ENCODE results near the gene TCEANC2.
"Not testable (repeated sequence)": the region's sequence is repeated elsewhere in the genome, so short reads cannot be mapped to it uniquely, and the experiment has no call there.

The TCEANC2 gene

DNA sequence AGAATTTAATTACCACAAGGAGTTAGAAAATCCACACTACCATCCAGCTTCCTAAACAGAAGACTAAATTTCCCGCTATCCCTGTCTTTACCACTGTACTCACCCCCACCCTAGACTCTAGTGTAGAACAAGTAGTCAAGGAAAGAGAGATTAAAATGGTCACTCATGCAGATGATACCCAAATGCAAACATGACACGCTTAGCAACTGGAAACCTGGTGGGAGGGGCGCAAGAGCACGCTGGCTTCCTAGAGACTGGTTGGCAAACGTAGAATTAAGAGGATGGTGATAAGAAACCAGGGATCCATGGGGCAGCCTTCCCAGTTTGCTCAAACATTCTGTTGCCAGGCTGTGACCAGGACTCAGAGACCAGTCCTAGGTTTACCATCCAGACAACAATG lies 25.6 kb upstream of the TCEANC2 start:
- no peak for DNase-seq (ENCODE audit: low spot score)

DNA sequence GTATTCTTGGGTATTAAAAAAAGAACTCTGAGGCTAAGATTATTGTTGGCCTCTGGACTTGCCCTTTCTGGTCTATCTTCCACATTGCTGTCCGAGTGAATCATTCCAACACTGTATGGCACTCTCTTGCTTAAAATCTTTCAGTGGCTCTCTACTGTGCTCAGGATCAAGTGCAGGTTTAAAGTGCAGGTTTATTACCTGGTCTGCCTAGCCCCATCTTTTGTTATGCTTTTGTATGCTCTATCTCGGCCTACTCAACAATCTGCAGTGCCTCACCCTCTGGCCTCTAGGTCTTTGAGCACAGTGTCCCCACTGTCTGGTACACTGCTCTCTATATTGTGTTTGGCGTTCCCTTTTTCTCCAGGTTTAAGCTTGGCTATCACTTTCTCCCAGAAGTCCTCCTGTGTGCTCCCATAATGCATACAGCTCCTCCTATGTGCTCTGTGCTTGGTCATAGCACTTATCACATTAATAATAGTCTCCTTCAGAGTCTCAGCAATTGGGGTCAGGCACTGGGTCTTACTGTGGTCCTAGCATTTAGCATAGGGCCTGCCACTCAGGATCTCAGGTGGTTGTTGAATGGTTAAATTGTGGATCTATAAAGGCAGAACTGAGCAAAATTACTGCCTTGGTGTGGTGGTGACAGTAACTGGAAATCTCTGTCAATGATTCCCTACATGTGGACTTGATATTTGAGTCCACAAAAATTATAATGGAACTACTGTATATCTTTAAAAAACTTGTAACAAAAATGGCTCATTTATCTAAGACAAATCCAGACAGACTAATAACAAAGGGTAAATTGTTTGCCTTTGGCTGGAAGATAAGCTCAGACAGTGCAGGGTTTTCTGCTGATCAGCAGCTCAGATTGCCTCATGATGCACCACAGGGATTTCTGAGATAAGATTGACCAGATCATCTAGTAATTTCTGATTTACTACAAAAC lies 24.8 kb upstream of the TCEANC2 start:
- peak; percentile 67 for DNase-seq (ENCODE audit: low spot score)

DNA sequence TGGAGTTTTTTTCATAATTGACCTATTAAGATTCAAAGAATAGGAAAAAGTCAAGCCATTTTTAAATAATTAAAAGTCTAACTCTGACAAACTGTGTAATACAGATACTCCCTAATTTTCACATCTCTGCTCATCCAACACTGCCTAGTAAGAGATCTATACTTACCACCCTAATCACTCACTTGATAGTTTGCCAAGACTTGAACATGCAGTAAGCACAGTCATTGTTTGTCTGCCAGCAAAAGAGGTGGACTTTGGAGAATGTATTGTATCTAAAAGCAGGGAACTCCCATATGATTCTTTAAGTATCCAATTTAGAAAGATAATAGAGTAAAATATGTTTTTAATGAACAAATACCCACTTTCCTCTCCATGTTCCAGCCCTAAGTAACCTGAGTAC lies 15.9 kb upstream of the TCEANC2 start:
- no peak for DNase-seq (ENCODE audit: low spot score)

DNA sequence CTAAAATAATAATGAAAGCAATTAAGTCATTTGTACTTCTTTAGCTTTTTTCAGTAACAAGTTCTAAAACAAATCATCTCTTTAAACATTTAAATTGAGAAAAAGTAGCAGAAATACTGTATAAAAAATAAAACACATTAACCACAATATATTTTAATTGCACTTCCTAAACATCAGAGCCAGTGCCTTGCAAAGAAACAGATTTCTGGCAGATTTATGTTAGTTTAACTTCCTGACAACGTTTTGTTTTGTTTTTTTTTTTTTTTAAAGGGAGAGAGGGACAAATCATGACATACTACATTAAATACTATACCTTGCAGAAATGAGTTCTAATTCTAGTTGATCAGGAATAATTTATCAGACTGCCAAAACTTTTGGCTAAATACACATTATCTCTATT lies 11.6 kb upstream of the TCEANC2 start:
- DNase-seq (ENCODE audit: low spot score): no peak

DNA sequence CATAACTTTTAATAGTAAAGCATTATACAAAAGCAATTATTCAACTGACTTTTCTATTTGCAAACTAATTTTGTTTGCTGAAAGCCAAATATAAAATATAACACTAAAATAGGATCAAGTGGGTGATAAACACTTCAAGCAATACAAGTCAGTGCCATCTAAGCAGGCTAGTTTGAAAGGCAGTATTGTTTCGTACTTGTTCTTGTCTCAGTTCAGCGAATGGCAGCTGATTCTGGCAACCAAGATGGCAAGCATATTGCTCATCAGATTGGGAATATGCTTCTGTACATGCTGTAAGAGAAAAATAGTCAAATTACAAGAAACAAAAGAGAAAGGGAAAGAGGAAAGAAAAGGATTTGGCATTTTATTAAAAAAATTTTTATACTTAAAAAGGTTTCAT lies 7.9 kb upstream of the TCEANC2 start:
- peak; percentile 74 for DNase-seq (ENCODE audit: low spot score)

DNA sequence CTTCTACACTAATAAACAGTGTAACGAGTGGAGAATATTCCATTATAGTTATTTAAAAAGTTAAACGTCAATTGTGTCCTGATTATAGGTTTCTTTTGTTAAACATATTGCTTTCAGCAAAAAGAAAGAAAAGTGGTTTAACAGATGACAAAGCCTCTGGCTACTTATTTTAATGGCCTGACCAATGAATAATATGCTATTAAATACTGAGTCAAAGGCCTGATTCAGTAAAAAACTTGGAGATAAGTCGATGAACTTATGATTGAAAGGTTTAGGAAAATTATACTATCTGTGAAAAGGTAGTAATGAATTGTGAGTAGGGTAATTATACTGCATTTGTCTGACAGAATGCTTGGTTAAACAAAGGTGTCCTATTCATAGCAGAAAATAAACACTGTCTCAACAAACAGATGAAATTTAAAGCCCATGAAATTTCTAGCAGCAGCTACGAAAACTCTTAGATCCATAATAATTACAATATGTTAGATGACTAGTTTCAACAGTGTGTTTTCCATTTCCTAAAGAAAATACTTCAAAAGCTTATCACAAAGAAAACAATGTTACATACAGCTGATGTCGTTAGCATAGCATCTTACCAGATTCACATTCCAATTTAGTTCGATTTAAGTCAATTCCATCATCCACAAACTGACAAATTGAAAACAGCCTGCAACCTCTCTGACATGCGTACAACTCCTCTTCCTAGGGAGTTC lies 6.6 kb upstream of the TCEANC2 start:
- DNase-seq (ENCODE audit: low spot score): no peak

DNA sequence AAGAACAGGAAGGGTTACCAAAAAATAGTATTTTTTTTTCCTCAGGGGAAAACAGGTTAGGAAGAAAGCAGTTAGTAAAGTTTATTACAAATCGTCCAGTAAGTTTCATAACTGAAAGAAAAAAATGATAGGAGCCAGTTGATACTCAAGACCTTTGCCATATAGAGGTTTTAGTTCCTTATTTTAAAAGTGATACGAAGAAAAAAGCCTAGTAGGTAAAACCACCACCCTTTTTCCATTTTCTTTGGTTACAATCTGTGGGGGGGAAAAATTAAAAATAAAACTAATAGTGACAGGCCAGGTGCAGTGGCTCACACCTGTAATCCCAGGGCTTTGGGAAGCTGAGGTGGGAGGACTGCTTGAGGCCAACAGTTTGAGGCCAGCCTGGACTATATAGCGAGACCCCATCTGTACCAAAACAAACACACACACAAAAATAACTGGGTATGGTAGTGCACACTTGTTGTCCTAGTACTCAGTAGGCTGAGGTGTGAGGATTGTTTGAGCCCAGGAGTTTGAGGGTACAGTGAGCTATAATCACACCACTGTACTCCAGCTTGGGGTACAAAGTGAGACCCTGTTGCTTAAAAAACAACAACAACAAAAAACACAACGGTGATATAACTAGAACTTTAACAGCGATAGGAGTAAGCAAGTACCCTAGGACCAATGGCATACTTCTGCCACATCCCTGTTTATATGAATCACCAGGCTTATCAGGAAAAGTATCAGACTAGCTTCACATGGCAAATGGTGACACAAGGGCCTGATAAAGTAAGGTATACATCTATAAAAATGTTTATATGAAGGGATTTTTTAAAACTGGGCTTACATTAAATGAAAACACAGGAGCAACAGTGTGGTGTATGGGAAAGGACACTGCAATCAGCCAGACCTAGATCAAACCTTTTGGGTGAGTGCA lies 5.8 kb upstream of the TCEANC2 start:
- no peak for DNase-seq (ENCODE audit: low spot score)

DNA sequence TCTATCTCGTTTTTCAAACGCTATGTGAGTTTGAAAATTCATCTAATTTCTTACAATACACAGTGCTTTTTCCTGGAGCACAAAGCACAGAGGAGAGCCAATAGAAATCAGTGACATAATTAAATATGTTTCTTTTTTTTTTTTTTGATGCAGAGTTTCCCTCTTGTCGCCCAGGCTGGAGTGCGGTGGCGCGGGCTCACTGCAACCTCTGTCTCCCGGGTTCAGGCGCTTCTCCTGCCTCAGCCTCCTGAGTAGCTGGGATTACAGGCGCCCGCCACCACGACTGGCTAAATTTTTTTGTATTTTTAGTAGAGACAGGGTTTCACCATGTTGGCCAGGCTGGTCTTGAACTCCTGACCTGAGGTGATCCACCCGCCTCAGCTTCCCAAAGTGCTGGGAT lies 3.0 kb upstream of the TCEANC2 start:
- DNase-seq (ENCODE audit: low spot score): not testable (repeated sequence)

DNA sequence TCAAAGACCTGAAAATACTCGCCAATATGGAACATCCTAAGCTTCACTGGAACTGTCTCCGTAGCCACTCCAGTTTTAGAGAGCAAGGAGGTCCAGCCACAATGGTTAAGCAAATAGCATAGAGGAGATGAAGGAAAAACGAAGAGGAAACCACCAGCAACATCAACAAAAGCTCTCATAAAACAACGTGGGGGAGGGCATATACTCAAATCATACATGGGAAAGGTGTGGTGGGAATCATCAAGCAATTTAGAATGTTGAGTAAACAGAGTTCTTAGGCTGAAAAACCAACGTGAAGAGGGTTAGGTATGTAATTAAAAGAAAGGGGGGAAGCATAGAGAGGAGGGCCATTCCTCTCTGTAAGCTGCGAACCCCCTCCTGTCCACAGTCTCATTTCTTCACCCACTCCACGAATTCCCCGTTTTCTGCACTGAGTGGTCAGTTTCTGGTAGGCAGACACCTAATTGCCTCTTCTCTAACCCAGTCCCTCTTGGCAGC lies 1.4 kb upstream of the TCEANC2 start:
- DNase-seq (ENCODE audit: low spot score): no peak

DNA sequence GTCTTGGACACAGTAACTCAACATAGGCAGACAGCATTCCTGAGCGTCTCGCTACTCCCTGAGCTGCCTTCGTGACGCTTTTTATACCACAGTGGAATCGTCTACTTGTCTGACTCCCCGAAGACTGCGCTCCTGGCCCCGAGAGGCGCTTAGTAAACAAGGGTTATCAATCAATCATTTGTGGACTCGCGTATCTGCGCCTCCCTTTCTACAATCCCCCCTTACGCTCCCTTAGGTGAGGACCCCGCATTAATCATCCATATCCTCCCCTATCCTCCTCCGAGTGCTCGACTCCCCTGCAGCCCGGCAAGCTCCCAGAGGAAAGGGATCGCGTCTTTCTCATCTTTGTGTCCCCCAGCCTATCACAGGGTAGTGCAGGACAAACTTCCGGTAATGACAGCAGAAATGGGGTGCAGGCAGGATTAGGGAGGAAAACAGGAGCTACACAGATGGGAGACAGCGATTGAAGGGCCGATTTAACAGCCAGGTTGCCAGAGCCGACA lies 926 bp upstream of the TCEANC2 start:
- peak; percentile 70 for DNase-seq (ENCODE audit: low spot score)

DNA sequence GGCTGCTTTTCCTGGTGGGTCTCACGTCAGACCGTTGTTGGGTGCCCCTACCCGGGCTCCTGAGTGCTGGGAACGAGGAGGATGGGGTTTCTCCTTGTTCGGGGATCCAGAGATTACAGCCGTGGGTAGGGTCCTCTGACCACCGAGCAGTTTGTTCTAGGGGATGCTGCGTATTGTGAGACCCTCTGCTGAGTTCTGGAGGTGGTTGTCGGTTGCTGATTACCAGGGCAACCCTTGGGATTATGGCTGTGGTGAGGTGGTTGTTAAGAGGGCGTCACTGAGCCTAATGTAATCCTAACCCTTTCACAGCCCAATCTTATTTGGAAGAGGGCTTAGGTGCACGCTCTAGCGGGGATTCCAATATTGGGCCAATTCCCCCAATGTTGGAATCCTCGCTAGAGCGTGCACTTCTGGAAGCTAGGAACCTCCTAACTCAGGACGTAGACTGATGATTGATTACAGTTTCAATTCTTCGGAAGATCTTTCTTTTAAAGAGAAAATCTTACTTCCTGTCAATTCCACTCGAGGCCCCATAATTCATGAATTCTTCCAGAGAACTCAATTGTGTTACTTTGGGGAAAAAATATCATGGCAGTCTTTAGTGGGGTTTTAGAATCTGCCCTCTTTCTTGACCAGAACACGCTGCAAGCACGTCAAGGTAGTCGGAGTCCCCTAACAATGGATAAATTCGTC lies 483 bp downstream of the TCEANC2 start:
- peak; percentile 37 for DNase-seq (ENCODE audit: low spot score)

DNA sequence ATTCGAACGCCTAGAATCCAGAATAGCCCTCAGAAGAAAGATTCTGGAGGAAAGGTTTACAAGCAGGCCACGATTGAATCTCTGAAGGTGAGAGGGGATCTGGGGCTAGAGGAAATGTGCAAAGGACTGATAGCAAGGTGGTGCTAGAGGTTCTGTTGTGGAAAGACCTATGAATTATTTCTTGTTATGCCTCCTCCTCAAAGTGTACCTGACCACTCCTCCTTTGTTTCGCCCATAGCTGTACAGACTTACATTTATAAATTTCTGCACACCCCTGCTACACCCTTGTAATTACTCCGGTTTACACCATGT lies 986 bp downstream of the TCEANC2 start:
- no peak for DNase-seq (ENCODE audit: low spot score)

DNA sequence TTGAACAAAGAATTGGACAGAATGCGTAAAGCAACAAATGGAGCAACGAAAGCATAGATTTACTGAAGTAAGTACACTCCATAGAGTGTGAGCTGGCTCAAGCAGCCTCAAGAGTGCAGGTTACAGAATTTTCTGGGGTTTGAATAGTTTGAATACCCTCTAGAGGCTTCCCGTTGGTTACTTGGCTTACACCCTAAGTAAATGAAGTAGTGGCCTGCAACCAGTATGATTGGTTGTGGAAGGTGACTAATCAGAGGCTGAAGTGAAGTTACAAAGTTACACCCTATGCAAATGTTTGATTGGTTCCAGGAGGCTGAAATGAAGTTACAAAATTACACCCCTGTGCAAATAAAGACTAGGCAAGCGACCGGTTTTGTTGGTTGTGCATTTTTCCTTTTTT lies 10.9 kb downstream of the TCEANC2 start:
- no peak for DNase-seq (ENCODE audit: low spot score)

DNA sequence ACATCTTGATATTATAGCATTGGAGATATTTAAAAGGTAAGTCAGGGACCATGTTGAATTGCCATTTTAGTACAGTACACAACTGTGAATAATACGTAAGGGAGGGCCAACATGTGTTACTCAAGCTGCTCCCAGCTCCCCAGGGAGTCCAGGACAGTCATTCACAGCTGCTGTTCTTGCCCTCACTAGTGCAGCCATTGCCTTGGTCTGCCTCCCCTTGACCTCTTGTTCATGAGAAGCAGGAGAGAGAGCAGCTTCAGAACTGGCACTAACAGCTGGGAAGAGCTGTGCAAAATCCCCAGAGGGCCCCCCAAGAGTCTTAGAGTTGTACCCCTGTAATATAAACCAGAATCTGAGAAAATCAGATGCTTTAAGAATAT lies 16.4 kb downstream of the TCEANC2 start:
- no peak for DNase-seq (ENCODE audit: low spot score)

DNA sequence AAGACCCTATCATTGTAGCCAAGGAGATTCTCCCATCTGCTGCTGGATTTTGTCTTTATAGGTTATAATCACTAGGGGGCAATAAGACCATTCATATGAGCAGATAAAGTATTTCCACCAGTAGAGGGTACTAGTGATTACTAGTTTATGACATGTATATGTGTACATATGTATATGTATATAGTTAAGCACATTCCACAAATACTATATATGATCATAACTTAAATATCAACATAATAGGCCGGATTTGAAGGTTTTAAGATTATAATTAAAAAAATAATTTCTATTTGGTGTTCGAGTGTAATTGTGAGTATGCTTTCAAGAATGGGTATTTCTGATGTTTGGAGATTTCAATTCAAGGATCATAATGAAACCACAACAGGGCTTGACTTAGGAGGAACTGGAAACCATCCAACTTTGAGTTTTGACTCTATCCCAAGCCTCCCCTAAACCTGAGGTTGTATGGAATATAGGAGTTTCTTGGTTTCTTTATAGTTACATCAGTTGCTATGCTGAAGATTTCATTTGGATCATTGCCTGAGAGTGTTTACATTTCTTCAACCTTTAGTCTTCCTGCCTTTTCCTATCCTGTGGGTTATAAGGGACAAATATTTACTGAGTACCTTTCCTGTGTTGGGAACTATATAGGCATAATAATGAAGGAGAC lies 16.9 kb downstream of the TCEANC2 start:
- DNase-seq (ENCODE audit: low spot score): peak; percentile 52

DNA sequence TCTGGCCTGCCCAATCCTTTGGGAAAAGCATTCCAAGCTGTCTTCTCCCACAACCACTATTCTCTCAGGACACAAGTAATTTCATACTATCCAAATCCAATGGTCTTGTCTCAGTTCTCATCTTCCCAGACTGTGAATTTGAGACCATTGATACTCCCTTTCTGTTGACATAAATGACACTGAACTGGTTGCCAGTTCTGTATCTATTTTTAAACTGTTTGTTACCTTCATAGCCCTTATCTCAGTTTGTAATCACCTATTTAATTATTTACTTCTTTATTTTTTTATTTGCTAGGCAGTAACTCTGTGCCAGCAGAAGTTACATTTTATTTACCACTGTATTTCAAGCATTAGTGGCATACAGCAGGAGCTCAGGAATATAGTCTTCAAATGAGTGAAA lies 24.0 kb downstream of the TCEANC2 start:
- DNase-seq (ENCODE audit: low spot score): no peak

DNA sequence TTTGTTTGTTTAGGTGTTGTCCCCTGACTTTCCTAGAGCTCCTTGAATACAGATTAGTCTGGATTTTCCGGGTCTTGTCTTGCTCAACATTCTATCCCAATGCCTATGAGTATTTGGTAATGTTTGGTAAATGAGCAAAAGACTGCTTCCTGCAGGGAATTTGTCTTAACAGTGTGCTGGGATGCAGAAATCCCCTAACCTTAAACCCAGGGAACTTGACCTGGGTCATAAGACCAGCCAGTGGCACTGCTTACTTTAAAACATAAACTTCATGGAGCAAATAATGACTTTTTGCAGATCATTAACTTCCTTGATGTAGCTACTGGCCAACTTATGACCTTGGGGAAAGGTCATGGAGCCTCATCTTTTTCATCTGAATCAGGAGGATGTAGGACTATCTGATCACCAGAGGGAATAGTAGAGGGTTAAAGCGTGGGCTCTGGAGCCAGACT lies 27.2 kb downstream of the TCEANC2 start:
- no peak for DNase-seq (ENCODE audit: low spot score)

DNA sequence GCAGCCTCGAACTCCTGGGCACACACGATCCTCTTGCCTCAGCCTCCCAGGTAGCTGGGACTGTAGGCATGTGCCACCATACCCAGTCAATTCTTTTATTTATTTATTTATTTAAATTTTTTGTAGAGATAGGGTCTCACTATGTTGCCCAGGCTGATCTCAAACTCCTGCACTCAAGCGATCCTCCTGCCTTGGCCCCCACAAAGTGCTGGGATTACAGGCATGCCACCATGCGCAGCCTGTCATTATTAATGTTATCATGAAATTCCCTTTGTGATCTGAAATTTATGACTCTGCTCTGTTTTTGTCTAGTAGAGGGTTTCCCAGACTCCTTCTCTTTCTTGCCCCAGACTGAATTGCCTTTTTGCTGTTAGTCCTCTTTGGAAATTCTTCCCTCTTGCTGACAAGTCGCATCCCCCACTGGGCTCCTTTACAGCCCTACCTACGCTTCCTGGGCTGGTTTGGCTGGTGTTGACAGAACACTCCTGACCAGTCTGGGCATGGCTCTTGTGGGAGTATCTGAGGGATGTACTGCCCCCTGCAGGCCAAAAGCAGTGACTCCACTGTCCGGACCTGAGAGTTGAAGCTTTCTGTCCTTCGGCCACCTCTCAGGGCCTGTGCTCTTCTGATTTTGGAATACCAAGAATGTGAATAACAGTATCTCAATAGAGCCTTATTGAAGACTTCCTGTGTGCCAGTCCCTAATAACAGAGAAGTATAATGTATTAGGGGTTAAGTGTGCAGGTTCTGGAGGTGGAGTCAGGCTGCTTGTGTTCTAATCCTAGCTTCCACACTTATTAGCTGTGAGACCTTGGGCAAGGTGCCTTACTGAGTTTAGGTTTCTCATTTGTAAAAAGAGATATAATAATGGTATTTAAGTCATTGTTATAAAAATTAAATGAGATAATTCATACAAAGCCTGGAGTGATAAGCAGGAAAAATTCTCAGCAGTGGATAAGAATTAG lies 28.2 kb downstream of the TCEANC2 start:
- peak; percentile 61 for DNase-seq (ENCODE audit: low spot score)

DNA sequence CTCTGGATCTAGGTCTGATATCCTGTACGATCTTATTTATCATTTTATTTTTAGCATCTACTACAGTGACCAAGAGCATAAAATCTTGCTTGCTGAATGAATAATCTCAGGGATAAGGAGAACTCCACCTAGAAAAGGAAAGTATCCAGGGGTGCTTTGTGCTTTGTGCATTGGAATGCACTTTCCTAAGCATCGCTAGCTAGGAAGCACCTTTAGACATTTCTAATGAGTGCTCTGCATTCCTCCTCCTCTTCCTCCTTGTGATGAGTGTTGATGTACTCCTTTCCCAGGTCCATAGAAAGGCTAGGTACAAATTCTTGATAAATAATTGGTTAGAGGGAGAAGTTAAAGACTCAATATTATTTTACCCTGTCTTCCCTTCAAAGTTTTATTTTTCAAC lies 31.4 kb downstream of the TCEANC2 start:
- DNase-seq (ENCODE audit: low spot score): no peak

DNA sequence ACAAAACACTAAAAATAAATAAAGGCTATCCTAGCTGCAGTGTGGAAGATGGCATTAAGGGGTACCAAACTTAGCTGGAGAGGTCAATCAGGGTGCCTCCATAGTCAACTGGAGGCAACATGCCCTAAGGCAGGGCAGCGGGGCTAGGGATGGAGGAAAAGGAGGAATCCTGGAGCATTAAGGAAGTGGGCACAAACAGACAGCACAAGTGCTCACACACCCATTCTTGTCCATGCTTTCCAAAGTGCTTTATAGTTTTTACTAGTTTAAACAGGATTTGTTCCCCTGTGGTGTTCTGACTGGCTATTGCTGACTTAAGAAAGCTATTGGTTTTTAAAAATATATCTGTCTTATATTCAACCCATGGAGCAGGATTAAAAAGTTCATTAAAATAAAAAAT lies 33.3 kb downstream of the TCEANC2 start:
- no peak for DNase-seq (ENCODE audit: low spot score)

All from Ammon's horn (tissue), 1 donor.